Subcutaneous abdominal adipose tissue (tissue), 5 donors: ENCODE results near the gene SPPL3.

Source experiments
- H3K27ac ChIP-seq: one replicate; pipeline ENCODE4 v1.7.0; 2013; ENCODE audit warnings: low read depth, mild to moderate bottlenecking, inconsistent platforms, low read length, moderate library complexity
- H3K27me3 ChIP-seq, 5 donors: one replicate each; pipeline ENCODE4 v1.7.0; 2013; ENCODE audit warnings: low read length in 5 of 5, inconsistent platforms in 1 of 5; ENCODE audit not compliant: control insufficient read depth in 5 of 5, insufficient read depth in 4 of 5
- H3K36me3 ChIP-seq, 5 donors: one replicate each; pipeline ENCODE4 v1.7.0; 2013; ENCODE audit warnings: low read length in 5 of 5; ENCODE audit not compliant: control insufficient read depth in 5 of 5, insufficient read depth in 5 of 5
- H3K4me1 ChIP-seq, 5 donors: one replicate each; pipeline ENCODE4 v1.7.0; 2013; ENCODE audit warnings: low read length in 5 of 5, mild to moderate bottlenecking in 3 of 5, moderate library complexity in 1 of 5; ENCODE audit not compliant: control insufficient read depth in 5 of 5, insufficient read depth in 5 of 5
- H3K4me3 ChIP-seq, 5 donors: one replicate each; pipeline ENCODE4 v1.7.0; 2013; ENCODE audit warnings: low read length in 5 of 5, low read depth in 1 of 5
- H3K9ac ChIP-seq, 5 donors: one replicate each; pipeline ENCODE4 v1.7.0; 2013; ENCODE audit warnings: low read length in 5 of 5, mild to moderate bottlenecking in 4 of 5, moderate library complexity in 3 of 5
- H3K9me3 ChIP-seq, 5 donors: one replicate each; pipeline ENCODE4 v1.7.0; 2013; ENCODE audit warnings: low read length in 5 of 5; ENCODE audit not compliant: control insufficient read depth in 5 of 5
- donor health status: healthy.
- donor health status: healthy.
- donor health status: healthy.
- donor health status: healthy.
- donor health status: healthy.

The SPPL3 gene

DNA sequence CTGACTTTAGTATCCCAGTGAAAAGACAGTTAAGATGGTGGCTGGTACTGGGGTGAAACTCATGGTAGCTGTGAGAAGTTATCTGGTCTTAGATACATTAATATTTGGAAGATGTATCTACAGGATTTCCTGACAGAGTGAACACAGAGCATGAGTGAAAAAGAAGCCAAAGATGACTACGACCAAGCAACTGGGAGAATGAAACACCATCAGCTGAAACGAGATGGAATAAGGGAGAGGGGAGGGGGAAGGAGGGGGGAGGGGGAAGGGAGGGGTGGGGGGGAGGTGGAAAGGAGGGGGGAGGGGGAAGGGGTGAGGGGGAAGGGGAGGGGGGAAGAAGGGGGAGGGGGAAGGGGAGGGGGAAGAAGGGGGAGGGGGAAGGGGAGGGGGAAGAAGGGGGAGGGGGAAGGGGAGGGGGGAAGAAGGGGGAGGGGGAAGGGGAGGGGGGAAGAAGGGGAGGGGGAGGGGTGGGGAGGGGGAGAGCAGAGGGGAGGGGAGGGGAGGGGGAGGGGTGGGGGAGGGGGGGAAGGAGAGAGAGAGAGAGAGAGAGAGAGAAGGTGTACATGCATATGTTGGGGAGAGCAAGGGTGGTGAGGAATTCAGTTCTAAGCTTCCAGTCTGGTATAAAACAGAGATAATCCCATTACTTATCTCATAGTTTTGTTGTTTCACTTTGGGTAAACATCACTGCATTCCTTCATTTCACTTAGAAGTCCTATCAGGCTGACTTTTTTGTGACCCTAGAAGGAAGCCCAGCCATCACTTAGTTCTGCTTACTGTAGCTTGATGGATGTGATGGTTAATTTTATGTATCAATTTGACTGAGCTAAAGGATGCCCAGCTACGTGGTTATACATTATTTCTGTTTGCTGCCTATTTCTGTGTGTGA, 73.9 kb downstream of the SPPL3 start:
- Histone ChIP-seq H3K27ac (no peak overlapping the region), H3K27me3 (no peaks in the 10 kb centered on the region), H3K36me3 (no peaks in the 10 kb centered on the region), H3K9ac (no peak overlapping the region), H3K4me3 (no peak overlapping the region), H3K4me1 (peaks cover 1 to 44% (median 33%) of the 10 kb centered on the region in 5 donors), H3K9me3 (no peaks in the 10 kb centered on the region)

DNA sequence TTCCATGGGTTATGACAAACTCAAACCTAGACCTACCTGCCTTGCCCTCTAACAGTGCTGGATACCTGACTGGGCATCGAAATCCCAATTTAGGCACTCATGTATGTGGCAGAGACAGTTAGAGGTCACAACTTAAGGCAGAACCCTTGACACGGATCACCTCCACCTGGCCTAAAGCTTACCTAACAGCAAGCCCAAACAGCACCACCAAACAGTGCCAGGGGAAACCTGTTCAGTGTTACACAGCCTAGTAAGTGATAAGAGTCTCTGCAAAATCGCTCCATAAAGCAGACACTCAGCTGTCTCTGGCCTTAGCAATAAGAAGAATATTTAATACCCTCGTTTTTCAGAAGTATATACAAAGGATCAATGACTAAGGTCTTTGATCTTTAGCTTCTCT, 77.8 kb downstream of the SPPL3 start:
- Histone ChIP-seq H3K4me1 (peaks cover 1 to 12% (median 5%) of the 10 kb centered on the region in 5 donors), H3K4me3 (no peak overlapping the region), H3K27me3 (no peaks in the 10 kb centered on the region), H3K36me3 (no peaks in the 10 kb centered on the region), H3K27ac (no peak overlapping the region), H3K9me3 (no peaks in the 10 kb centered on the region), H3K9ac (no peak overlapping the region)

DNA sequence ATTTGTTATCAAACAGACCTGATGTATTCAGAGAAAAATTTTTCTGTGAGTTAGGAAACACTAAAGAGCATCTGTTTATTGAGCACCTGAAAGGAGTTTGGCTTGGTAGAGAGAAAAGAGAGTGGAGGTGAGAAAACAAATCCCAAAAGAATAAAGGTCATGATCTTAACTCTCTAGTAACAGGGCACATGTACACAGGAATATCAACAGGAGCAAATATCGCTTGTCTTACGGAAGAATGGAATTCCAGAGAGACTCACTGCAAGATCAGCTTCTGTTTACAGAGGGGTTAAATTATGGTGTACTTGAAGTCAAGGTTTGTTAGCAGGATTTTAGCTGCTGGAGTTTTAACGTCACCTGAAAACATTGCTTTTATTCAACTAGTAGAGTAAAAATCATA, 78.8 kb downstream of the SPPL3 start:
- Histone ChIP-seq H3K4me1 (peaks cover 0 to 6% (median 5%) of the 10 kb centered on the region in 5 donors), H3K27ac (no peak overlapping the region), H3K36me3 (no peaks in the 10 kb centered on the region), H3K9me3 (no peaks in the 10 kb centered on the region), H3K9ac (no peak overlapping the region), H3K4me3 (no peak overlapping the region), H3K27me3 (no peaks in the 10 kb centered on the region)

DNA sequence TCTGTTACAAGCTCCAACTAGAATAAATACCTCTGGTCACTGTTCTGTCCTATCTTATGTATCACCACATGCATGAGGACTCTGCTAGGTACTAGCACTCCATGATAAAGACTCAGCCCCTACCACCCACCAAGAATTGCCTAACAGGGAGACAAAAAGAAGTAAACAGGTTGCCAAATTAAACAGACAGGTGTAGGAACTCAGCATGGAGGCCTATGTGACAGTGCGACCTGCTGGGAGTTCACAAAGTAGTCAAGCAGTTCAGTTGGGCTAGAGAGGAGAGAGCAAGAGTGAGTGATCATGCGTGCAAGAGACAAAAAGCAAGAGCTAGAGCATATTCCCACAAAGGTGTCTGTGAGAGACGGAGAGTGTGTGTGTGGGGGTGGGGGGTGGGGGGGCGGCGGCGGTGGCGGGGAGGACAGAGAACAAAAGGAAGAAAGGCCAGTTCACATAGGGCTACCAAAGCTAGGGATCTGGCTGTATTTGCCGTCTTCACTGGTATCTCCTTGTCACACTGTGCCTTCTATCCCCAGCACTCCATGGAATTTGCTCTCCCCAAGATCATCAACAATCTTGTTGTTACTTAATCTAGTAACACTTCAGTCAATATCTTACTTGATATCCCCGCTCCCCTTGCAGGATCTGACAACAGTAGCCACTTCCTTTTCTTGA, 81.2 kb downstream of the SPPL3 start:
- Histone ChIP-seq H3K36me3 (no peaks in the 10 kb centered on the region), H3K4me1 (peaks cover 0 to 10% (median 6%) of the 10 kb centered on the region in 5 donors), H3K9ac (no peak overlapping the region), H3K27me3 (no peaks in the 10 kb centered on the region), H3K4me3 (no peak overlapping the region), H3K9me3 (no peaks in the 10 kb centered on the region), H3K27ac (no peak overlapping the region)

DNA sequence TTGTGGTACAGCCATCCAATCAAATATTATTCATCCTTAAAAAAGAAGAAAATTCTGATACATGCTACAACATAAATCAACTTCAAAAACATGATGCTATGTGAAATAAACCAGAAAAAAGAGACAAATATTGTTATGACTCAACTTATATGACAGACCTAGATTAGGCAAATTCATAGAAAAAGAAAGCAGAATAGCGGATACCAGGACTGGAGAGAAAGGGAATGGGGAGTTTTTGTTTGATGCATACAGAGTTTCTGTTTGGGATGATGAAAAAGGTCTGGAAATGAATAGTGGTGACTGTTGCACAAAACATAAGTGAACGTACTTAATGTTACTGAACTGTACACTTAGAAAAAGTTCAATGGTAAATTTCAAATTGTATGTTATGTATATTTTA, 82.3 kb downstream of the SPPL3 start:
- Histone ChIP-seq H3K36me3 (no peaks in the 10 kb centered on the region), H3K9me3 (no peaks in the 10 kb centered on the region), H3K27me3 (no peaks in the 10 kb centered on the region), H3K4me3 (no peak overlapping the region), H3K4me1 (peaks cover 0 to 19% (median 13%) of the 10 kb centered on the region in 5 donors), H3K27ac (no peak overlapping the region), H3K9ac (no peak overlapping the region)

DNA sequence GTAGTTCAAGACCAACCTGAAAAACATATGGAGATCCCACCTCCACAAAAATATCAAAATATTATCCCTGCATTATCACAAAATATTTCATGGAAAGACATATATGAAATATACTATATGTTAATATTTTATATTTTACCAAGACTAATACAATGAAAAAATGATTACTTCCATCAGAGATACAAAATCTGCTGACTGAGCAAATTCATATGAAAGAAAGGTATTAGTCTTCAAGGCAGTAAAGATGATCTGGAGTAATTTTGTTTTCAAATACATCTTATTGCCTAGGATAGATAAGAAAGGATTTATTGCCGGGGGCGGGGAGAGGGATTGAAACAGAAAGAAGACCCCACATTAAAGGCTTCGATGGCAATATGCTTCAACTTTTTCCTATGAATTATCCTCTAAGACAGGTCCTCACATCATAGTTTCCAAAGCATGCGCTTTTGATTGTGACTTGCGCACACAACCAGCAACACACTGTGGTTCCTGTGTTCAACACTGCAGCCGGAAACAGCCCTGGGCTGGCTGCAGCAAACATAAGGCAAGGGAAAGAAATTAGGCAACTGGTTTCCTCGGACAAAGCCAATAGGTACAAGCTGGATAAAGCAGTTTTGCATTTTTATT, 83.2 kb downstream of the SPPL3 start:
- peaks cover 0 to 19% (median 11%) of the 10 kb centered on the region in 5 donors for H3K4me1 ChIP-seq
- no peak overlapping the region for H3K4me3 ChIP-seq
- no peaks in the 10 kb centered on the region for H3K27me3 ChIP-seq
- no peaks in the 10 kb centered on the region for H3K36me3 ChIP-seq
- no peak overlapping the region for H3K27ac ChIP-seq
- no peaks in the 10 kb centered on the region for H3K9me3 ChIP-seq
- no peak overlapping the region for H3K9ac ChIP-seq

DNA sequence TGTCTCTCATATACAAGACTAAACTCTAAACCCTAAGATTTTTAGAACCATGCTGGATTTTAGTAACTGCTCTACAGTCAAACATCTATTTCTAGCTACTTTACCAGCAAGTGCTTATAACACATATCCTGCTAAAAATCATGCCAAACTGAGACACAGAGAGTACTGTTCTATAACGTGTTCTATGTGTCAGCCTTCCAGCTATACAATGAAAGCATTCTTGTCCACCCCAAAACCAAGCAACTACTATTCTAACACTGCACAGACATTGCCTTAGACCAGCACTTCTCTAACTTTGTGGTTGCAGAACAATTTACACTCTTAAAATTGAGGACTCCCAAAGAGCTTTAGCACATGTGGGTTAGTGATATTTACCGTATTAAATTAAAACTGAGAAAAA, 85.7 kb downstream of the SPPL3 start:
- Histone ChIP-seq H3K4me3 (no peak overlapping the region), H3K36me3 (no peaks in the 10 kb centered on the region), H3K27ac (no peak overlapping the region)

DNA sequence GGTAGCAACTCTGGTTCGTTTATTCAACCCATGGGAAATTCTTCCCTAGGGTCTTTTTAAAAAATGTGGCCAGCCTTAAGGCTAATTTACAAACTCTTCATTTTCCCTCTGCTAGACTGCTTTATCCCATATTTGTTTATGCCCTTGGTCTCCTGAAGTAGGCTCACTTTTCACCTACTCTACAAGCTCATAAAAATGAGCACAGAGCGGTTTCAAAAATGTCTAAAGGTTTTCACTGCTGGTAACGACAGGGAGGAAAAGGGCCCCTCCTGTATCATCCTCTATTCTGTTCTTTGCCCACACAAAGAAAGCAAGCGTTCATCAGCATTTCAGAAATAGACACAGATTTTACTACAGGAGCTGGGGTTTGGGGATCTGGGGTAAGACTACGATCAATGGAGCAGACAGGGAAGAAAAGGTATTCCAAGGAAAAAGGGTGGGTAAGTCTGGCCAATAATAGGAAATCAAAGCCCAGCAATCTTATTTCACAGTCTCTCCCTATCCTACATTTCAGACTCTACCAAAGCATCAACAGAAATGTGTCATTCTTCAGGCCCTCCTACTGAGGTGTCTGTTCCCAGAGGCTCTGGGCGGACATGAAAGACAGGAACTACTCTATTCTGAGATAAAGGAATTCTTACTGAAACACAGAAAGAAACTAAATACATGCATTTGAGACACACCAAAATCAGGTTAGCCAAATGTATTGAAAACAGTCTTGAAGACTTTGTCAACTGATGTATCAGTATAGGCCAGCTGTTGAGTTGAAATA, 86.4 kb downstream of the SPPL3 start:
- no peak overlapping the region for H3K4me3 ChIP-seq
- no peaks in the 10 kb centered on the region for H3K36me3 ChIP-seq
- no peaks in the 10 kb centered on the region for H3K27me3 ChIP-seq
- no peak overlapping the region for H3K9ac ChIP-seq
- H3K4me1 ChIP-seq, result peaks cover 0 to 21% (median 15%) of the 10 kb centered on the region in 5 donors
- H3K27ac ChIP-seq, result no peak overlapping the region
- no peaks in the 10 kb centered on the region for H3K9me3 ChIP-seq

More for the DNA sequence above, 85.7 kb downstream of the SPPL3 start:
- H3K9me3 ChIP-seq, result no peaks in the 10 kb centered on the region
- no peaks in the 10 kb centered on the region for H3K27me3 ChIP-seq
- H3K4me1 ChIP-seq, result peaks cover 0 to 16% (median 14%) of the 10 kb centered on the region in 5 donors
- no peak overlapping the region for H3K9ac ChIP-seq

DNA sequence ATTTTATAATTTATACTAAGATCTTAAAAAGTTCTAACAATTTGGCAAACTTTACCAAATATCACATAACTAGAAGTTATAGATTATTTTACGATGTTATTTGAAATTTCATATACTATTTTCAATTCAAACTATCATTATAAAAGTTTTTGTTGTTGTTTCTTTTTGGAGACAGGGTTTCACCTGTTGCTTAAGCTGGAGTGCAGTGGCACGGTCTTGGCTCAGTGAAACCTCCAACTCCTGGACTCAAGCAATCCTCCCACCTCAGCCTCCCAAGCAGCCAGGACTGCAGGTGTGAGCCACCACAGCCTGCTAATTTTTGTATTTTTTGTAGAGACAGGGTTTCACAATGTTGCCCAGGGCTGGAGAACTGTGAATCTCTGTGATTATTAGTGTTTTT, 87.8 kb downstream of the SPPL3 start:
- H3K4me3 ChIP-seq, result no peak overlapping the region
- peaks cover 0 to 31% (median 16%) of the 10 kb centered on the region in 5 donors for H3K4me1 ChIP-seq
- H3K9ac ChIP-seq, result no peak overlapping the region
- H3K36me3 ChIP-seq, result no peaks in the 10 kb centered on the region
- H3K27me3 ChIP-seq, result no peaks in the 10 kb centered on the region
- no peak overlapping the region for H3K27ac ChIP-seq
- no peaks in the 10 kb centered on the region for H3K9me3 ChIP-seq
